DMS 273 treated with DMSO at 0.1 percent for 48 hours (cell line): Measurements from ENCODE around the gene LRRC3.

ENCODE experiments used
- DNase-seq: peaks from one replicate; lab custom pipeline; 2025; lab: John Stamatoyannopoulos, UW

LRRC3 gene

GRCh38 chr21:44424608-44425306, 30.6 kb upstream of the LRRC3 start:
- no peak for DNase-seq

GRCh38 chr21:44425307-44425894, 29.9 kb upstream of the LRRC3 start:
- no peak for DNase-seq

- no peak for DNase-seq
These were observed 29.2 kb upstream of the LRRC3 start for GRCh38 chr21:44425895-44426662.

- DNase-seq: no peak
These were observed 28.6 kb upstream of the LRRC3 start for GRCh38 chr21:44426663-44427191.

- DNase-seq: no peak
These were observed 27.8 kb upstream of the LRRC3 start for GRCh38 chr21:44427241-44428120.

GRCh38 chr21:44428281-44428960, 26.9 kb upstream of the LRRC3 start:
- DNase-seq: no peak

- no peak for DNase-seq
These were observed 25.4 kb upstream of the LRRC3 start for GRCh38 chr21:44429894-44430293.

- no peak for DNase-seq
These were observed 24.0 kb upstream of the LRRC3 start for GRCh38 chr21:44431300-44431699.

- DNase-seq: no peak
These were observed 22.2 kb upstream of the LRRC3 start for GRCh38 chr21:44432841-44433790.

- DNase-seq: no peak
These were observed 21.3 kb upstream of the LRRC3 start for GRCh38 chr21:44433791-44434567.

- DNase-seq: no peak
These were observed 20.8 kb upstream of the LRRC3 start for GRCh38 chr21:44434568-44434925.

GRCh38 chr21:44434936-44435635, 20.2 kb upstream of the LRRC3 start:
- no peak for DNase-seq

- DNase-seq: no peak
These were observed 19.1 kb upstream of the LRRC3 start for GRCh38 chr21:44436111-44436611.

- DNase-seq: no peak
These were observed 18.4 kb upstream of the LRRC3 start for GRCh38 chr21:44436958-44437357.

GRCh38 chr21:44437371-44437695, 18.0 kb upstream of the LRRC3 start:
- no peak for DNase-seq

- DNase-seq: no peak
These were observed 17.4 kb upstream of the LRRC3 start for GRCh38 chr21:44437696-44438431.

GRCh38 chr21:44438531-44439210, 16.6 kb upstream of the LRRC3 start:
- DNase-seq: no peak

GRCh38 chr21:44439211-44439600, 16.1 kb upstream of the LRRC3 start:
- no peak for DNase-seq
